ENCODE results near the gene PHF5A. TPM values are rescaled to one million over a fixed set of nuclear protein-coding genes. Genes with fewer than 3 reads are reported as not detected.
"Not testable (repeated sequence)": the region's sequence is repeated elsewhere in the genome, so short reads cannot be mapped to it uniquely, and the experiment has no call there.

The PHF5A gene
- total RNA-seq, 1 experiment from 2014 or later: 64.1 TPM

- peak; percentile 46 for DNase-seq (ENCODE audit: low spot score)
Measured at GRCh38 chr22:41447435-41448188, 20.9 kb downstream of the PHF5A start.

GRCh38 chr22:41446639-41447434, 21.7 kb downstream of the PHF5A start, which contains the start of gene TOB2:
Gene TOB2 (minus strand): TSS chr22:41446801. CDS start chr22:41437345, 9,456 bp downstream.
- peak; percentile 92 for DNase-seq (ENCODE audit: low spot score)

- DNase-seq (ENCODE audit: low spot score): peak; percentile 38
Measured at GRCh38 chr22:41446057-41446501, 22.4 kb downstream of the PHF5A start.

GRCh38 chr22:41445129-41446056, 23.1 kb downstream of the PHF5A start:
- peak; percentile 34 for DNase-seq (ENCODE audit: low spot score)

- DNase-seq (ENCODE audit: low spot score): peak; percentile 82
Measured at GRCh38 chr22:41444360-41445128, 23.9 kb downstream of the PHF5A start.

- no peak for DNase-seq (ENCODE audit: low spot score)
Measured at GRCh38 chr22:41442240-41442792, 26.2 kb downstream of the PHF5A start.

GRCh38 chr22:41440511-41440910, 28.0 kb downstream of the PHF5A start:
- DNase-seq (ENCODE audit: low spot score): not testable (repeated sequence)

- DNase-seq (ENCODE audit: low spot score): no peak
Measured at GRCh38 chr22:41437198-41437597, 31.3 kb downstream of the PHF5A start.

GRCh38 chr22:41436322-41437113, 32.0 kb downstream of the PHF5A start:
- DNase-seq (ENCODE audit: low spot score): no peak

- no peak for DNase-seq (ENCODE audit: low spot score)
Measured at GRCh38 chr22:41435560-41435959, 32.9 kb downstream of the PHF5A start.

- not testable (repeated sequence) for DNase-seq (ENCODE audit: low spot score)
Measured at GRCh38 chr22:41434361-41435003, 34.0 kb downstream of the PHF5A start.

GRCh38 chr22:41433480-41433879, 35.0 kb downstream of the PHF5A start:
- not testable (repeated sequence) for DNase-seq (ENCODE audit: low spot score)

- DNase-seq (ENCODE audit: low spot score): no peak
Measured at GRCh38 chr22:41431656-41432055, 36.8 kb downstream of the PHF5A start.

- no peak for DNase-seq (ENCODE audit: low spot score)
Measured at GRCh38 chr22:41429951-41430332, 38.5 kb downstream of the PHF5A start.

- DNase-seq (ENCODE audit: low spot score): no peak
Measured at GRCh38 chr22:41429232-41429950, 39.1 kb downstream of the PHF5A start.

- no peak for DNase-seq (ENCODE audit: low spot score)
Measured at GRCh38 chr22:41425660-41426365, 42.7 kb downstream of the PHF5A start.

- DNase-seq (ENCODE audit: low spot score): no peak
Measured at GRCh38 chr22:41418717-41419116, 49.8 kb downstream of the PHF5A start.
